Stomach (tissue), 9 donors: ENCODE data around the gene TMEM255B. TPM values are rescaled to one million over a fixed set of nuclear protein-coding genes. Genes with fewer than 3 reads are reported as not detected.
"Not testable (repeated sequence)": the region's sequence is repeated elsewhere in the genome, so short reads cannot be mapped to it uniquely, and the experiment has no call there.

Source experiments
- DNase-seq, 2 donors: peaks; one replicate each; pipeline versions ENCODE4 v3.0.0 to v3.0.0-alpha.2; 2013 to 2019
- H3K27ac ChIP-seq, 5 donors: fragments of 200-600 bp in 4 of 5; sonication (generic) in 4 of 5; one replicate each; pipeline ENCODE4 v1.5.1; 2013 to 2019; ENCODE audit warnings: mild to moderate bottlenecking in 1 of 5, moderate library complexity in 1 of 5
- H3K27me3 ChIP-seq, 3 donors: fragments of 200-600 bp; sonication (generic); one replicate each; pipeline ENCODE4 v1.5.1; 2017 to 2019; ENCODE audit warnings: mixed run types in 1 of 3
- H3K36me3 ChIP-seq, 4 donors: fragments of 200-600 bp; sonication (generic); 1 replicate in 3 of 4; 2 replicates in 1 of 4; pipeline ENCODE4 v1.5.1; 2016 to 2019
- H3K4me1 ChIP-seq, 4 donors: fragments of 200-600 bp; sonication (generic); one replicate each; pipeline ENCODE4 v1.5.1; 2016 to 2019
- H3K4me3 ChIP-seq, 4 donors: fragments of 200-600 bp; sonication (generic) in 3 of 4; one replicate each; pipeline ENCODE4 v1.5.1; 2016 to 2019; ENCODE audit warnings: mild to moderate bottlenecking in 1 of 4
- H3K9me3 ChIP-seq, 4 donors: fragments of 200-600 bp; sonication (generic); one replicate each; pipeline ENCODE4 v1.5.1; 2016 to 2019
- CTCF ChIP-seq, 7 experiments: fragments of 450-650 bp in 4 of 7; fragments of 200-600 bp in 3 of 7; sonication (generic) in 3 of 7; IDR thresholded peaks; one replicate each; pipeline ENCODE4 v1.5.1; 2016 to 2019; ENCODE audit warnings: antibody characterized with exemption in 7 of 7, control low read depth in 2 of 7, mild to moderate bottlenecking in 1 of 7
- EP300 ChIP-seq: sonication (generic); formaldehyde crosslinking; IDR thresholded peaks from one replicate; pipeline ENCODE4 v1.6.1; 2017; ENCODE audit warnings: antibody characterized with exemption
- POLR2A ChIP-seq, 4 donors: fragments of 450-650 bp; IDR thresholded peaks; one replicate each; pipeline ENCODE4 v1.6.1; 2016; ENCODE audit warnings: antibody characterized with exemption in 4 of 4, control low read depth in 2 of 4, mild to moderate bottlenecking in 1 of 4, moderate library complexity in 1 of 4
- POLR2AphosphoS5 ChIP-seq, 3 donors: sonication (generic); formaldehyde crosslinking; IDR thresholded peaks; one replicate each; pipeline ENCODE4 v1.6.1; 2016; ENCODE audit warnings: antibody characterized with exemption in 3 of 3
- WGBS, 5 donors: extraction: QIAGEN DNeasy Blood & Tissue Kit in 3 of 5; methylation state at CpG; one replicate each; pipeline versions ENCODE4 v1.1.5 to v1.1.7; 2013 to 2018; 5-methylcytosine and 5-hydroxymethylcytosine counted together
- intact Hi-C: fragments of 100-400 bp; cut with DNase I; formaldehyde crosslinking; loops from one replicate; pipeline ENCODE4 v1.15.1; 2023; ENCODE audit warnings: low total_unique reads
- polyA plus RNA-seq, 3 donors: library from polyadenylated mRNA; stranded (reverse); fragments of 200-250 nt; gene quantifications; one replicate each; pipeline ENCODE4 v1.2.3, GENCODE V29; 2013
- total RNA-seq, 5 donors: library from RNA; depleted of rRNA; stranded (reverse); fragments of >200 nt; gene quantifications; one replicate each; pipeline versions ENCODE4 v1.1.0 to v1.2.3, GENCODE V29; 2014 to 2016
- donor health status: healthy with polysubstance abuse.
- donor health status: Bipolar disorder and iron deficiency.
- donor health status: healthy.

The TMEM255B gene
- total and polyA plus RNA-seq, 8 donors: 1.3 to 7.9 (median 4.6) TPM; not detected in 1

DNA sequence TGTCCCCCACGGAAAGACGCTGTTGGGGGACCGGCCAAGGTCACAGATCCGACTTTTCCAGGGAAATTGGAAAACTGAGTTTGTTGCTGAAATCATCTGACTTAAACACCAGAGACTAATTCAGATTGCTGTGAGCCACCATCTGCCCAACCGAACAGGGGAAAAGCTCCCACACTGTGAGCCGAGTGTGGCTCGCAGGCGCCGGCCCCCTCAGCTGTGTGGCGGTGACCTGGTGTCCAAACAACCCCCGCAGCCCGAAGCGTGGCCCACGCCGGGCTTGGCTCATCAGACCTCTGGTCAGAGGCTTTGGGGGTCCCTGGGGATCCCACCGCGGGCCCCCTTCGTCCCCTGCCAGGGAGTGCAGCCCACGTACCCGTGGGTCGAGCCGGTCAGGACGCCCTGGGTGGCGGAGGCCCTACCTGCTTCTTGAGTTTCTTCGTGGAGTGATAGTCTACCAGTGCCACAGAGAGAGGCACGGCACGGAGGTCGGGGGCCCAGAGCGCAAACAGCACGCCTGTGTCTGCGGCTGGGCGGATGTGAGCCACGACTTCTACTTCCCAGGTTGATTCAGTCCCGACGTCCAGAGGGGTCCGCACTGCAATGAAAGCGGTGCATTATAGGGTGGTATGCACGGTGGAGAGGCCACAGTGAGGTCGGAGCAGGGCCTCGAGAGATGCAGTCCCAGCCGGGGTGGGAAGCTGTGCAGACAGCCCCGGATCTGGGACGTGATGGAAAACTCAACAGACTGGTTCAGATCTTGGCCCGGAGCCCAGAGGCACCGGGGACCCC is 64.1 kb downstream of the TMEM255B start:
- WGBS, 5 donors: 87 to 93% (median 90%) methylated on average over 33 to 45 of the region's 45 CpGs
- no peak for DNase-seq
- Histone ChIP-seq H3K27me3 (no peaks in the 10 kb centered on the region), H3K36me3 (peaks cover 27 to 81% (median 66%) of the 10 kb centered on the region in 4 donors), H3K4me1 (peaks cover 18 to 31% (median 22%) of the 10 kb centered on the region in 4 donors), H3K4me3 (no peak overlapping the region), H3K27ac (no peak overlapping the region), H3K9me3 (no peaks in the 10 kb centered on the region)
- intact Hi-C loops: no loop called here
- TF ChIP-seq CTCF (IDR thresholded peaks at IDR 0.05) (no peak), POLR2A (IDR thresholded peaks at IDR 0.05) (no peak), POLR2AphosphoS5 (IDR thresholded peaks at IDR 0.05) (no peak), EP300 (no peak)

DNA sequence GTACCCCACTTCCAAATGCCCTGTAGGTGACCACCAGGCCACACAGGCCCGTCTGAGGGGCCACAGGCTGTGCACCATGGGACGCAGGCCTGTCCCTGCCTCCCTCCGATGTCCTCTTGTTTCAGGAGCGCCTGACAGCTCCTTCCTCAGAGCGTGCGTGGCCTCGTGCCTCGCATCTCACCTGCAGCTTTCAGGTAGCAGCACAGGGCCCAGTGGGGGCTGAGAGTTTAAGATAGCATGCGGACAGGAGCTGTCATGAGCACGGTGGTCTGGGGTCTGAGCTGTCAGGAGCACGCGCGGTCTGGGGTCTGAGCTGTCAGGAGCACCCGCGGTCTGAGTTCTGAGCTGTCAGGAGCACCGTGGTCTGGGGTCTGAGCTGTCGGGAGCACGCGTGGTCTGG is 64.7 kb downstream of the TMEM255B start:
- TF ChIP-seq EP300 (no peak), POLR2A (IDR thresholded peaks at IDR 0.05) (no peak), POLR2AphosphoS5 (IDR thresholded peaks at IDR 0.05) (no peak), CTCF (IDR thresholded peaks at IDR 0.05) (no peak)
- Histone ChIP-seq H3K36me3 (peaks cover 27 to 87% (median 72%) of the 10 kb centered on the region in 4 donors), H3K9me3 (no peaks in the 10 kb centered on the region), H3K27ac (no peak overlapping the region), H3K4me3 (no peak overlapping the region), H3K4me1 (peaks cover 18 to 27% (median 22%) of the 10 kb centered on the region in 4 donors), H3K27me3 (no peaks in the 10 kb centered on the region)
- no peak for DNase-seq
- intact Hi-C loops: no loop called here
- WGBS, 5 donors: 83 to 96% (median 93%) methylated on average over 7 to 19 of the region's 19 CpGs

- intact Hi-C loops: no loop called here
Observed at GRCh38 chr13:113825841-113826240, 66.8 kb downstream of the TMEM255B start.

GRCh38 chr13:113826446-113826845 is 67.4 kb downstream of the TMEM255B start:
- H3K27ac ChIP-seq, H3K4me1 ChIP-seq, DNase-seq, H3K27me3 ChIP-seq, H3K4me3 ChIP-seq, H3K9me3 ChIP-seq, intact Hi-C loops: not testable (repeated sequence)
- peaks cover 31 to 79% (median 71%) of the 10 kb centered on the region in 4 donors for H3K36me3 ChIP-seq
- WGBS, 5 donors: 84 to 93% (median 92%) methylated on average over 5 to 35 of the region's 35 CpGs

More at GRCh38 chr13:113825841-113826240, 66.8 kb downstream of the TMEM255B start:
- DNase-seq: no peak
- H3K4me3 ChIP-seq: no peak overlapping the region
- H3K27ac ChIP-seq: no peak overlapping the region
- no peak for TF ChIP-seq POLR2A (IDR thresholded peaks at IDR 0.05)
- no peak for TF ChIP-seq POLR2AphosphoS5 (IDR thresholded peaks at IDR 0.05)
- no peak for TF ChIP-seq CTCF (IDR thresholded peaks at IDR 0.05)
- no peak for TF ChIP-seq EP300
- H3K4me1 ChIP-seq: peaks cover 8 to 13% (median 10%) of the 10 kb centered on the region in 4 donors
- H3K27me3 ChIP-seq: no peaks in the 10 kb centered on the region
- WGBS, 5 donors: 78 to 85% (median 83%) methylated on average over 15 to 16 of the region's 16 CpGs
- H3K9me3 ChIP-seq: no peaks in the 10 kb centered on the region
- H3K36me3 ChIP-seq: peaks cover 27 to 79% (median 70%) of the 10 kb centered on the region in 4 donors

GRCh38 chr13:113827021-113827420 is 68.0 kb downstream of the TMEM255B start:
- Histone ChIP-seq H3K4me1 (peaks cover 2 to 3% (median 2%) of the 10 kb centered on the region in 4 donors), H3K27me3 (no peaks in the 10 kb centered on the region), H3K4me3 (no peak overlapping the region), H3K27ac (no peak overlapping the region), H3K36me3 (peaks cover 33 to 76% (median 67%) of the 10 kb centered on the region in 4 donors), H3K9me3 (no peaks in the 10 kb centered on the region)
- intact Hi-C loops: no loop called here
- DNase-seq: no peak
- WGBS, 5 donors: 93 to 96% (median 95%) methylated on average over 18 to 19 of the region's 19 CpGs
- no peak for TF ChIP-seq POLR2A (IDR thresholded peaks at IDR 0.05)
- no peak for TF ChIP-seq EP300
- no peak for TF ChIP-seq CTCF (IDR thresholded peaks at IDR 0.05)
- TF ChIP-seq POLR2AphosphoS5 (IDR thresholded peaks at IDR 0.05): no peak
